KMS-11 (cell line): ENCODE measurements around the gene DPAGT1.

Experiments used
- H2AFZ ChIP-seq: fragments of 200-600 bp; sonication (generic); 2 replicates; pipeline ENCODE4 v1.6.1; 2016; ENCODE audit warnings: antibody characterized with exemption, mixed run types, low read depth
- H3K27ac ChIP-seq: fragments of 200-600 bp; sonication (generic); 2 replicates; pipeline ENCODE4 v1.6.1; 2016; ENCODE audit warnings: mild to moderate bottlenecking, mixed run types
- H3K27me3 ChIP-seq: fragments of 200-600 bp; sonication (generic); 2 replicates; pipeline ENCODE4 v1.6.1; 2017; ENCODE audit warnings: mild to moderate bottlenecking, low read depth, mixed run types, moderate library complexity; ENCODE audit not compliant: insufficient read depth
- H3K36me3 ChIP-seq: fragments of 200-600 bp; sonication (generic); 2 replicates; pipeline ENCODE4 v1.6.1; 2017; ENCODE audit warnings: mild to moderate bottlenecking, mixed run types; ENCODE audit not compliant: insufficient read depth
- H3K4me1 ChIP-seq: fragments of 200-600 bp; sonication (generic); 2 replicates; pipeline ENCODE4 v1.6.1; 2016; ENCODE audit warnings: mild to moderate bottlenecking, low read depth, mixed run types; ENCODE audit not compliant: poor library complexity, severe bottlenecking
- H3K4me2 ChIP-seq: fragments of 200-600 bp; sonication (generic); 2 replicates; pipeline ENCODE4 v1.7.0; 2016; ENCODE audit warnings: mild to moderate bottlenecking, mixed run types
- H3K4me3 ChIP-seq: fragments of 200-600 bp; sonication (generic); IDR thresholded peaks from 2 replicates; pipeline ENCODE4 v1.6.1; 2017; ENCODE audit warnings: low read depth, low read length, mixed read lengths; ENCODE audit not compliant: insufficient read depth
- H3K79me2 ChIP-seq: fragments of 200-600 bp; sonication (generic); 2 replicates; pipeline ENCODE4 v1.6.1; 2016; ENCODE audit warnings: low read depth, mixed run types; ENCODE audit not compliant: insufficient read depth
- H3K9ac ChIP-seq: fragments of 200-600 bp; sonication (generic); 2 replicates; pipeline ENCODE4 v1.6.1; 2016; ENCODE audit warnings: mild to moderate bottlenecking, mixed run types
- H4K20me1 ChIP-seq: fragments of 200-600 bp; sonication (generic); 2 replicates; pipeline ENCODE4 v1.6.1; 2016; ENCODE audit warnings: mild to moderate bottlenecking, mixed run types; ENCODE audit not compliant: insufficient read depth
- TF ChIP-seq, protein P1 (sequence below): fragments of 200-600 bp; sonication (generic); conservative IDR thresholded peaks from 2 replicates; pipeline ENCODE4 v1.6.1; 2017; ENCODE audit warnings: low read depth, mild to moderate bottlenecking, antibody characterized with exemption, low read length, moderate library complexity, mixed read lengths

Gene DPAGT1

DNA sequence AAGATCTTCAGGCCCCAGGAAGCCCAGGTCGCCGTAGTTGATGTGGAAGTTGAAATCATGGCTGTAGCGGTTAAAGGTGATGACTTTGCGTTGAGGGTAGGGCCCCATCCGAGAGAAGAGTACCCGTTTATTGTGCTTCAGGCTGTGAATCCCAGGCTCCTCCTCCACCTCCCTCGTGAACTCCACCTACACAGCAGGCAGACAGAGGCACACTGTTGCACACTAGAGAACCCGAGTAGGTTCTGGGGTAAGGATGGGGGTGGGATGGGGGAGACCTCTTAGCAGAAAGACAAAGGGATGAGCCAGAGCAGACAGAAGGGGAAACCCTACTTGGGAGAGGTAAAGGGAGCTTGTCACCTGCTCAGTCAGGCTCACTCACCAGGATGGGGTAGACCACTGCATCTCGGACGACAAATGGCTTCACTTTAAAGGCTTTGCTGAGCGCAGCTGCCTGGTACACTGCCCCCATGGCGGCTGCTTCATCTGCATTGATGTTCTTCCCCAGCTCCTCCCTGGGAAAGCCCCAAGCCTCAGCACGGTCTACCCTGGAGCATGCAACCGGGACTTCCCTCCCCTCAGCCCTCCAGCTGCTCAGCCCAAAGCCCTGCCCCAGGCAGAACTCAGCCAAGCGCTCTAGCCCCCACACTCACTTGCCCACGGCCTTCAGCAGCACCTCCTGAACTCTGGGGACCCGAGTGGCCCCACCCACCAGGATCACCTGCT, 50.1 kb downstream of the DPAGT1 start:
- no peak overlapping the region for H3K4me3 ChIP-seq

DNA sequence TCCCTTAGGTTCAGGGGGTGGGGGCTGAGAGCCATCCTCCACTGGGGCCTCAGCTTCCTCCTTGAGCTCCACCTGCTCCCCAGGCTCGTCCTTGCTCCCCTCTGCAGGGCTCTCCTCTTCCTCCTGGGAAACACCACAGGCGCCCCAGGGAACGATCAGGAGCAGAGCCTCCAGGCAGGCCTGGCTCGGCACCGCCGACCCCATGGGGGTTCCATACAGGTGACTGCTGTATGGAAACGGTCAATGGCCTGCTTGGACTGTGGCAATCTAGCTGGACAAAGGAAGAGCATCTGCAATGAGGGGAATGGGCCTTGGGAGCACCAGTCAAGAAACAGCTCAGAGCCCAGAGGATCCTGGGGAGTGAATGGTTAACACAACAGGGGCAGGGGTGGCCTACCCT, 52.6 kb downstream of the DPAGT1 start:
- Histone ChIP-seq H3K4me2 (no peak overlapping the region), H3K4me1 (no peaks in the 10 kb centered on the region), H3K9ac (no peak overlapping the region), H3K27ac (no peak overlapping the region), H2AFZ (no peak overlapping the region), H4K20me1 (no peaks in the 10 kb centered on the region), H3K4me3 (no peak overlapping the region), H3K36me3 (no peaks in the 10 kb centered on the region), H3K27me3 (no peaks in the 10 kb centered on the region), H3K79me2 (no peaks in the 10 kb centered on the region)
- TF ChIP-seq, protein P1, sequence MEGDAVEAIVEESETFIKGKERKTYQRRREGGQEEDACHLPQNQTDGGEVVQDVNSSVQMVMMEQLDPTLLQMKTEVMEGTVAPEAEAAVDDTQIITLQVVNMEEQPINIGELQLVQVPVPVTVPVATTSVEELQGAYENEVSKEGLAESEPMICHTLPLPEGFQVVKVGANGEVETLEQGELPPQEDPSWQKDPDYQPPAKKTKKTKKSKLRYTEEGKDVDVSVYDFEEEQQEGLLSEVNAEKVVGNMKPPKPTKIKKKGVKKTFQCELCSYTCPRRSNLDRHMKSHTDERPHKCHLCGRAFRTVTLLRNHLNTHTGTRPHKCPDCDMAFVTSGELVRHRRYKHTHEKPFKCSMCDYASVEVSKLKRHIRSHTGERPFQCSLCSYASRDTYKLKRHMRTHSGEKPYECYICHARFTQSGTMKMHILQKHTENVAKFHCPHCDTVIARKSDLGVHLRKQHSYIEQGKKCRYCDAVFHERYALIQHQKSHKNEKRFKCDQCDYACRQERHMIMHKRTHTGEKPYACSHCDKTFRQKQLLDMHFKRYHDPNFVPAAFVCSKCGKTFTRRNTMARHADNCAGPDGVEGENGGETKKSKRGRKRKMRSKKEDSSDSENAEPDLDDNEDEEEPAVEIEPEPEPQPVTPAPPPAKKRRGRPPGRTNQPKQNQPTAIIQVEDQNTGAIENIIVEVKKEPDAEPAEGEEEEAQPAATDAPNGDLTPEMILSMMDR: no peak

More for the DNA sequence above, 50.1 kb downstream of the DPAGT1 start:
- Histone ChIP-seq H3K27ac (no peak overlapping the region), H3K9ac (no peak overlapping the region), H3K4me2 (no peak overlapping the region), H3K36me3 (no peaks in the 10 kb centered on the region), H3K4me1 (peaks cover 7% of the 10 kb centered on the region), H3K79me2 (peaks cover 16% of the 10 kb centered on the region; the same call in 1 of the 2 replicates), H3K27me3 (no peaks in the 10 kb centered on the region), H2AFZ (no peak overlapping the region), H4K20me1 (no peaks in the 10 kb centered on the region)
- TF ChIP-seq, protein P1: no peak

DNA sequence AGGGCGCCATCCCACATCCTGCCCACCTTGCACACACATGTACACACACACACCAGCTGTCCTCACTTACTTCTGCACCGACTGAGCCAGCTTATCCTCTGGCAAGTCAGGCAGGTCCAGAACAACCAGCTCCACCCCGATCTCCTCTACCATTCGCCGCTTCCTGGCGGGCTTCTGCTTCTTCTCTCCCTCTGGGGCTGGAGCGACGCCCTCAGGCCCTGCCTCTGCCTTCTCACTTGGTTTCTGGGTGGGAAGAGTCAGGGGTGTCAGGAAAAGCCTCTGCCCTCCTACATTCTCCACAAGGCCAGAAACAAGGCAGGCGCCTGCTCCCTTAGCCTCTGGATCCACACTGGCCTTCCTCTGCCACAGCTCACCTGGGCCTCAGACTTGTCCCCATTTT, 53.0 kb downstream of the DPAGT1 start:
- Histone ChIP-seq H3K4me1 (no peaks in the 10 kb centered on the region), H3K27ac (no peak overlapping the region), H4K20me1 (no peaks in the 10 kb centered on the region), H3K4me3 (no peak overlapping the region), H3K27me3 (no peaks in the 10 kb centered on the region), H3K79me2 (no peaks in the 10 kb centered on the region), H3K9ac (no peak overlapping the region), H3K4me2 (no peak overlapping the region), H2AFZ (no peak overlapping the region), H3K36me3 (no peaks in the 10 kb centered on the region)
- TF ChIP-seq, protein P1: no peak

DNA sequence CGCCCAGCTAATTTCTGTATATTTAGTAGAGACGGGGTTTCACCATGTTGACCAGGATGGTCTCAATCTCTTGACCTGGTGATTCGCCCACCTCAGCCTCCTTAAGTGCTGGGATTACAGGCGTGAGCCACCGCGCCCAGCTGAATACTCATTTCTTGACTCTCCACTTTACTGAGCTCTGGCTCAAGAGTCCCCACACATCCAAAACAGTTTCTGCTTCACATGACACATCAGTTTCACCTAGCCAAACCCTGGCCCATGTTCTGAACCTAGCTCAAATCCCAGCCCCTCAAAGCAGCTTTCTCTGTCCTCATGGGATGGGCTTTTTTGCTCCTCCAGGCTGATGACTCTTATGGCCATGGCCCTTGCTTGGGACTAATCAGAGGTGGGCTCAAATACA, 54.4 kb downstream of the DPAGT1 start:
- H3K27ac ChIP-seq: no peak overlapping the region
- no peaks in the 10 kb centered on the region for H4K20me1 ChIP-seq
- no peaks in the 10 kb centered on the region for H3K36me3 ChIP-seq
- no peak overlapping the region for H3K4me3 ChIP-seq
- no peak overlapping the region for H2AFZ ChIP-seq
- H3K9ac ChIP-seq: no peak overlapping the region
- H3K27me3 ChIP-seq: no peaks in the 10 kb centered on the region
- no peak overlapping the region for H3K4me2 ChIP-seq
- no peaks in the 10 kb centered on the region for H3K79me2 ChIP-seq
- TF ChIP-seq, protein P1: no peak
- peaks cover 4% of the 10 kb centered on the region for H3K4me1 ChIP-seq
